GM18526 (cell line): ENCODE results near the gene ITGA4.

Experiments used
- POLR2A ChIP-seq: IDR thresholded peaks from 3 replicates; pipeline ENCODE4 v1.6.1; 2011; ENCODE audit not compliant: insufficient read length; ENCODE audit errors: extremely low read depth

Gene ITGA4

DNA sequence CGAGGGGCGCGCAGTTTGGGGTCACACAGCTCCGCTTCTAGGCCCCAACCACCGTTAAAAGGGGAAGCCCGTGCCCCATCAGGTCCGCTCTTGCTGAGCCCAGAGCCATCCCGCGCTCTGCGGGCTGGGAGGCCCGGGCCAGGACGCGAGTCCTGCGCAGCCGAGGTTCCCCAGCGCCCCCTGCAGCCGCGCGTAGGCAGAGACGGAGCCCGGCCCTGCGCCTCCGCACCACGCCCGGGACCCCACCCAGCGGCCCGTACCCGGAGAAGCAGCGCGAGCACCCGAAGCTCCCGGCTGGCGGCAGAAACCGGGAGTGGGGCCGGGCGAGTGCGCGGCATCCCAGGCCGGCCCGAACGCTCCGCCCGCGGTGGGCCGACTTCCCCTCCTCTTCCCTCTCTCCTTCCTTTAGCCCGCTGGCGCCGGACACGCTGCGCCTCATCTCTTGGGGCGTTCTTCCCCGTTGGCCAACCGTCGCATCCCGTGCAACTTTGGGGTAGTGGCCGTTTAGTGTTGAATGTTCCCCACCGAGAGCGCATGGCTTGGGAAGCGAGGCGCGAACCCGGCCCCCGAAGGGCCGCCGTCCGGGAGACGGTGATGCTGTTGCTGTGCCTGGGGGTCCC, at the start of gene ITGA4:
Gene ITGA4, plus strand, starts transcription at position 266 of the 620 bp plus-strand sequence. Its CDS starts 269 bp downstream, at position 535.
- peak; percentile 55 for TF ChIP-seq POLR2A

DNA sequence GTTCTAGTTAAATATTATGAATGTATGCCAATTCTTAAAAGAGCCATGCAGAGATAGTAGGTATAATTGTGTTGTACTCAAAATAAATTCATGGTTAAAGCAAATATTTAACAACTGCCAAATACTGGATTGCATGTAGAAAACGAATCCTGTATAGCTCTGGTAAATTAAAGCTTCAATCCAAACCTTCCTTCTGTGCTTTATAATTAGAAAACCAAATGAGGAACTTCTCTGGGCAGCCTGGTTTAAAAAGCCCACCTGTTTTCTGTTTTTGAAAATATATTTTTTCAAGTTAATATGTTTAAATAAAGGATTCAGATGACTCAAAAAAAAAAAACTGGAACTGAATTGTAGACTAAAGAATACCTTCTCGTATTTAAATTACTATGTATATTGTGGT, 48.3 kb upstream of the ITGA4 start:
- TF ChIP-seq POLR2A = no peak

DNA sequence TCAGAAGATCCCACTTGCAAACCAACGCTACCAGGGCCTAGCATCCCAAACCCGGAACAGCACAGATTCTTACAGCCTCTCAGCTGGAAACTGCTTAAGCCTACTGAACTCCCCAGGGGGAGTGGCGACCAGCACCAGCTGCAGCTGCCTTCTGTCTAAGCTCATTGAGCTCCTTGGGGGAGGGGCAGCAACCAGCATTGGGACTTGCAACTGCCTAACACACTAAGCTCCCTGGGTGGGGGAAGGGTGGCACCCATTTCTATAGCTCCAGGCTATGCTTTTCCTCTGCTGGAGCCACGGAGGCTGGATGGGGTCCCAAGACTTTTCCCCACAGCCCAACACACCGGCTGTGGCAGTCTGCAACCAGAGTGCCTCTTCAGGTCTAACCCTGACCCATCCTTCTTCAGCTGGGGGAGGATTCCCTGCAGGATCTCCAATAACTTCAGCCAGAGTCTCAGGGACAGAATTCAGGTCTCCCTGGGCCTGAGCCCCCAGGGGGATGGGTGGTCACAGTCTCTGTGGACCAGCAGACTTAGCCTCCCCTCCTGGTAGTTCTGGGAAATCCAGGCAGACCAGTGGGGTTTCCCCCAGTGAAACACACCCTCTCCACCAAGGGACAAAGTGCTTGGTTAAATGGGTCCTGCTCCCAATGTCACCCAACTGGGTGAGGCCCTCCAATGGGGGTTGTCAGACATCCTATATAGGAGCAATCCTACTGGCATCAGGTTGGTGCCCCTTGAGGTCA, 45.9 kb upstream of the ITGA4 start:
- no peak for TF ChIP-seq POLR2A

GRCh38 chr2:181419129-181419855, 37.9 kb upstream of the ITGA4 start:
- no peak for TF ChIP-seq POLR2A

DNA sequence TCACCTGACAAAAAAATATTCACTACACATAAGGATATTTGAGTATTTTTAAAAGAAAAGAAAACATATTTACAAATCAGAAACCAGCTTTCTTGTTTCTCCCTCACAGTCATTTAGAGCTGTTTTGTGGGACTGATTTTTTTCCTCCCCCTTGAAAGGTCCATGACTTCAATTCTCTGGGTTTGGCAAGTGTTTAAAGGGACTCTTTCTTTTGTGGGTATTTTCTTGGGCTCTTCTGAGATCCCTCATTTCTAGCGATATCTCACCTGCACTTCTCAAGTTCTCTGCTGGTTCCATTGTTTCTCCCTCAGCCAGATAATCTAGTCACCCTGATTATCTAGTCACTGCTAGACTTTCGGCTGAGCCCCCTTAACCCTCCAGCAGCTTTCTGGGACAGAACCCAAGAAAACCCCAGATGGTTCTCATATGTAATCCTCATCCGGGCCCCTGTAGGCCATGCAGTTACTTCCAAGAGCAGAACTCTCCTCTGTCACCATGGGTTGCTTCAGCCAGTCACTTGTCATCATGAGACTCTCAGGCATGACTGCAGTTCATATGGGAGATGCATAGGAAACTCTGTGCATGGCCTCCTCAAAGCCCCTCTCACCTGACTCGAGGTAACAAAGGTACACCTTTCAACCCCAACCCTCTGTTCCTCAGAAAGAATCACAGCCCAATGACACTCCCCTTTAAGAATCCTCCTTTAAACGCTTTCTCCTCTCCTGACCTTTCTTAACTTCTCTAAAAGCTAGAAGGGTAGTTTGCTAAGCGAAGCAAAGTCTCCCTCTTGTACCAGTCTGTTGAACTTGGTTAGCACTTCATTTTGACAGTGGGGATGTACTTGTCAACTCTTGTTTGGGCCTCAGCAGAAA, 36.7 kb upstream of the ITGA4 start:
- no peak for TF ChIP-seq POLR2A

GRCh38 chr2:181421131-181421458, 36.1 kb upstream of the ITGA4 start:
- TF ChIP-seq POLR2A = no peak

DNA sequence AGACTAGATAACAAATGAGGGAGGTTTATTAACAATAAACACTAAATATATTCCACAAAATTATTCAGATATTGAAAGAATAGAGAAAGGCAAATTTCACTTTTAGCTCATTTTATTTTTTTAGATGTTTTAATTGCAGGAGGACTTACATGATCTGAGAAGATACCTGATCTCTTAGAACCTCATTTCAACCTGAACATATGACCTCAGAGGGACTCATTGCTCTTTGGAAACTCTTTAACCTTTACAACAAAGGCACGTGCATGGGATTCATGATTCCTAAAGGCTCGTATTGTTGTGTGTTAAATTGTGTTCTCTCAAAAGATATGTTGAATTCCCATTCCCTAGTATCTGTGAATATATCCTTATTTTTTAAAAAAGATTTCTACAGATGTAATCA, 35.7 kb upstream of the ITGA4 start:
- TF ChIP-seq POLR2A = no peak

GRCh38 chr2:181426672-181427071, 30.5 kb upstream of the ITGA4 start:
- TF ChIP-seq POLR2A = no peak

DNA sequence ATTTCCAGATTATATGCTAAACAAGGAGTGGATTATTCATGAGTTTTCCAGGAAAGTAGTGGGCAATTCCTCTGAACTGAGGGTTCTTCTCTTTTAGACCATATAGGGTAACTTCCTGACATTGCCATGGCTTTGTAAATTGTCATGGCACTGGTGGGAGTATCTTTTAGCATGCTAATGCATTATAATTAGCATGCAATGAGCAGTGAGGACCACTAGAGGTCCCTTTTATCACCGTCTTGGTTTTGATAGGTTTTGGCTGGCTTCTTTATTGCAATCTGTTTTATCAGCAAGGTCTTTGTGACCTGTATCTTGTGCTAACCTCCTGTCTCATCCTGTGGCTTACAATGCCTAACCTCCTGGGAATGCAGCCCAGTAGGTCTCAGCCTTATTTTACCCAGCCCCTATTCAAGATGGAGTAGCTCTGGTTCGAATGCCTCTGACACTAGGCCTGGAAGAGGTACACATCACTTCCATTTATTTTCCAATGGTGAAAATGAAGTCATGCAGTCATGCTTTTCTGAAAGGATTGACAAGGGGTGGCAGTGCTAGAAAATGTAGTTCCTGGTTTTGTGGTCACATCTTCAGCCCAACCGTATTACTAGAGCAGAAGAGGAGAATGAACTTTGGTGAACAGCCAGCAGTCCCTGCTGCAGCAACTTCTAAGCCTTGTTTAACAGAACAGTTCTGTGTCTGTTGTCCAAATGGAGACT, 26.6 kb upstream of the ITGA4 start:
- no peak for TF ChIP-seq POLR2A

DNA sequence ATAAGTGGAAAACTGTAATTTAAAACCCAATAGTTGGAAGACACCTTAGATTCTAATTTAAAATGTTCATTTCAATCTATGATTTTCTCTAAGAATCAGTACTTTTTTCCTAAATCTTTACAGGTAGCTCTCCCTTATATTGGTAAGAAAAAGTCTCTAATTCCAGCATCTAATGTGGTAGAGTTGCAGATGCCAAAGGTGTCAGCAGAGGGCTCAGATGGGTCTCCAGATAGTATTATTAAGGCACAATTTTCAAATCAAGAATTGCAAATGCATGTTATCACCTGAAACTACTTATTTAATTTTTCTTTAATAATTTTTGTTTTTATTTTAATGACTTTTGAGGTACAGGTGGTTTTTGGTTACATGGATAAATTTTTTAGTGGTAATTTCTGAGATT, 25.5 kb upstream of the ITGA4 start:
- no peak for TF ChIP-seq POLR2A

GRCh38 chr2:181438261-181438660, 18.9 kb upstream of the ITGA4 start:
- no peak for TF ChIP-seq POLR2A

- TF ChIP-seq POLR2A = no peak
Measured at GRCh38 chr2:181440344-181440743, 16.8 kb upstream of the ITGA4 start.

- TF ChIP-seq POLR2A = no peak
Measured at GRCh38 chr2:181440919-181441318, 16.3 kb upstream of the ITGA4 start.

DNA sequence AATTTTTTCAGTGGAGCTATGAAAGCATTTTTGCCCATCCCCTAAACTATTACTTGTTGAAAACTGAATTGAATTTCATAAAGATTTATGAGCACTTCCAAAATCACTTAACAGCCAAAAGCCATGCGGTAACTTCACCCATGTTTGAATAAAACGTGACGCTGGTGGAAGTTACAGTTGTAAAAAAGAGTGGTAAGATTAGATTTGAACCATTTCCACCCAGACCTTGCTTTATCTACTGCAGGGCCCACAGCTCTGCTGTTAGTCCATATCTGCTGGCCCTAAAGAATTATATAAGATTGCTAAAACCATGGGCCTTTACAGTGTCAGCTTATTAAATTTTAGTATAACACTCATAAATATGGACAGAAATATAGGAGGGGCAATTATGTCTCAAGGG, 15.5 kb upstream of the ITGA4 start:
- no peak for TF ChIP-seq POLR2A

DNA sequence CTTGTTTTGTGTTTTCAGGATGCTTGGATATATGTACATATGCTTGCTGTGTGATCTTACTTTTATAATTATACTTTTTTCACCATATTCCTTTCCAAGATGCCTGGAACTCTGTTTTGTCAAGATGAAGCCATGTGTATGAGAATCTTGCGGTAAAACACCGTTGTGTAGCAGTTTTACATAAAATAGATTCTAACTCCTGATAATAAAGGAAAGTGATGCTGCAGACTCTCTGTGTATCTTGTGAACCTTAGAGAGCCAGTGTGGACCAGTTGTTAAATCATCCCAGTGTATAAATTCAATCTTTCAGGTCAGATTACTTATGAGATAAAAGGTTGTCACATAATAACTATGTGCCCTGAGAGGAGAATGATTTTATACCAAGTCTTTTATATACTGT, 12.5 kb upstream of the ITGA4 start:
- no peak for TF ChIP-seq POLR2A

GRCh38 chr2:181446985-181447384, 10.2 kb upstream of the ITGA4 start:
- TF ChIP-seq POLR2A = no peak
